SK-N-SH treated with all-trans-retinoic acid at 6 μM for 48 hours (cell line): ENCODE data around the gene CLIC5.

ENCODE experiments used
- ATAC-seq: fragments of 200-7000 bp; cut with Tn5 transposase; 3 replicates; pipeline ENCODE4 v1.9.1; 2020; ENCODE audit warnings: mild to moderate bottlenecking, moderate library complexity
- ARNTL ChIP-seq: fragments of 450-650 bp; formaldehyde crosslinking; IDR thresholded peaks from 2 replicates; pipeline ENCODE4 v1.5.0; 2020; ENCODE audit warnings: low read depth, mild to moderate bottlenecking, moderate library complexity, borderline replicate concordance
- BACH2 ChIP-seq: fragments of 250-450 bp; sonication (Bioruptor Pico); IDR thresholded peaks from 2 replicates; pipeline ENCODE4 v1.9.0; 2021; ENCODE audit warnings: mild to moderate bottlenecking, borderline replicate concordance
- CREB5 ChIP-seq: fragments of 250-450 bp; sonication (Bioruptor Pico); IDR thresholded peaks from 2 replicates; pipeline ENCODE4 v1.5.1; 2020; ENCODE audit warnings: low read depth, mild to moderate bottlenecking, moderate library complexity
- CSDC2 ChIP-seq: fragments of 250-450 bp; sonication (Bioruptor Pico); IDR thresholded peaks from 2 replicates; pipeline ENCODE4 v1.5.0; 2020; ENCODE audit warnings: mild to moderate bottlenecking, moderate library complexity
- CSRNP3 ChIP-seq: fragments of 250-450 bp; sonication (Bioruptor Pico); IDR thresholded peaks from 2 replicates; pipeline ENCODE4 v1.5.1; 2021; ENCODE audit warnings: mild to moderate bottlenecking, moderate library complexity
- ESRRG ChIP-seq: fragments of 250-450 bp; sonication (Bioruptor Pico); IDR thresholded peaks from 2 replicates; pipeline ENCODE4 v1.6.1; 2021; ENCODE audit warnings: mild to moderate bottlenecking
- GLIS3 ChIP-seq: fragments of 250-450 bp; sonication (Bioruptor Pico); IDR thresholded peaks from 2 replicates; pipeline ENCODE4 v1.5.0; 2020; ENCODE audit warnings: mild to moderate bottlenecking, moderate library complexity
- ISL1 ChIP-seq: fragments of 250-450 bp; sonication (Bioruptor Pico); IDR thresholded peaks from 2 replicates; pipeline ENCODE4 v2.1.2; 2022; ENCODE audit warnings: mild to moderate bottlenecking, moderate library complexity
- OSR1 ChIP-seq: fragments of 250-450 bp; sonication (Bioruptor Pico); IDR thresholded peaks from 2 replicates; pipeline ENCODE4 v1.8.0; 2022; ENCODE audit warnings: moderate library complexity, mild to moderate bottlenecking, inconsistent platforms
- PATZ1 ChIP-seq: fragments of 250-450 bp; sonication (Bioruptor Pico); IDR thresholded peaks from 2 replicates; pipeline ENCODE4 v1.8.0; 2020; ENCODE audit warnings: mild to moderate bottlenecking, moderate library complexity, borderline replicate concordance
- POU6F1 ChIP-seq: fragments of 250-450 bp; sonication (Bioruptor Pico); IDR thresholded peaks from 2 replicates; pipeline ENCODE4 v1.8.0; 2021; ENCODE audit warnings: low read depth, mild to moderate bottlenecking, moderate library complexity, borderline replicate concordance
- PPARA ChIP-seq: fragments of 250-450 bp; sonication (Bioruptor Pico); IDR thresholded peaks from 2 replicates; pipeline ENCODE4 v1.5.0; 2020; ENCODE audit warnings: mild to moderate bottlenecking, borderline replicate concordance
- RARB ChIP-seq: fragments of 250-450 bp; sonication (Bioruptor Pico); IDR thresholded peaks from 2 replicates; pipeline ENCODE4 v1.8.0; 2021; ENCODE audit warnings: mild to moderate bottlenecking, moderate library complexity
- SNAI2 ChIP-seq: fragments of 250-450 bp; sonication (Bioruptor Pico); IDR thresholded peaks from 2 replicates; pipeline ENCODE4 v1.5.0; 2020; ENCODE audit warnings: mild to moderate bottlenecking, moderate library complexity
- TCF4 ChIP-seq: fragments of 250-450 bp; sonication (Bioruptor Pico); IDR thresholded peaks from 2 replicates; pipeline ENCODE4 v1.8.0; 2021; ENCODE audit warnings: mild to moderate bottlenecking, moderate library complexity, borderline replicate concordance
- TOX ChIP-seq: fragments of 250-450 bp; sonication (Bioruptor Pico); IDR thresholded peaks from 2 replicates; pipeline ENCODE4 v1.8.0; 2021; ENCODE audit warnings: mild to moderate bottlenecking, moderate library complexity, borderline replicate concordance
- TSHZ2 ChIP-seq: fragments of 250-450 bp; sonication (Bioruptor Pico); IDR thresholded peaks from 2 replicates; pipeline ENCODE4 v1.5.0; 2020; ENCODE audit warnings: mild to moderate bottlenecking, moderate library complexity
- ZC3H10 ChIP-seq: fragments of 250-450 bp; sonication (Bioruptor Pico); IDR thresholded peaks from 2 replicates; pipeline ENCODE4 v1.5.1; 2021; ENCODE audit warnings: mild to moderate bottlenecking, moderate library complexity
- ZFP3 ChIP-seq: fragments of 250-450 bp; sonication (Bioruptor Pico); IDR thresholded peaks from 2 replicates; pipeline ENCODE4 v1.5.0; 2020; ENCODE audit warnings: mild to moderate bottlenecking, moderate library complexity
- ZFP30 ChIP-seq: fragments of 450-650 bp; formaldehyde crosslinking; IDR thresholded peaks from 2 replicates; pipeline ENCODE4 v1.5.0; 2022; ENCODE audit warnings: mild to moderate bottlenecking, moderate library complexity
- ZNF565 ChIP-seq: fragments of 450-650 bp; formaldehyde crosslinking; conservative IDR thresholded peaks from 2 replicates; pipeline ENCODE4 v1.5.0; 2020; ENCODE audit warnings: low read depth, mild to moderate bottlenecking, moderate library complexity
- ZNF70 ChIP-seq: fragments of 450-650 bp; formaldehyde crosslinking; IDR thresholded peaks from 2 replicates; pipeline ENCODE4 v1.5.0; 2020; ENCODE audit warnings: mild to moderate bottlenecking, moderate library complexity
- ZNF8 ChIP-seq: fragments of 450-650 bp; formaldehyde crosslinking; IDR thresholded peaks from 2 replicates; pipeline ENCODE4 v1.5.0; 2020; ENCODE audit warnings: mild to moderate bottlenecking, moderate library complexity

The CLIC5 gene

GRCh38 chr6:45864651-45865050 is 151.0 kb downstream of the CLIC5 start:
- no peak for ATAC-seq
- TF ChIP-seq TOX (CRISPR knock-in tag): no peak
- no peak for TF ChIP-seq GLIS3 (CRISPR knock-in tag)
- no peak for TF ChIP-seq RARB (CRISPR knock-in tag)
- no peak for TF ChIP-seq CSRNP3
- TF ChIP-seq OSR1 (CRISPR knock-in tag): no peak
- no peak for TF ChIP-seq ISL1 (CRISPR knock-in tag)
- TF ChIP-seq POU6F1 (CRISPR knock-in tag): no peak
- no peak for TF ChIP-seq SNAI2
- no peak for TF ChIP-seq TSHZ2 (CRISPR knock-in tag)
- no peak for TF ChIP-seq CREB5 (CRISPR knock-in tag)
- no peak for TF ChIP-seq TCF4
- TF ChIP-seq ZFP30: no peak
- TF ChIP-seq ZFP3 (CRISPR knock-in tag): no peak
- no peak for TF ChIP-seq ZNF70 (CRISPR knock-in tag)
- TF ChIP-seq, all 23 proteins: peak for 0

GRCh38 chr6:45858691-45859090 is 157.0 kb downstream of the CLIC5 start:
- ATAC-seq: no peak
- TF ChIP-seq TOX (CRISPR knock-in tag): no peak
- TF ChIP-seq ZNF8 (CRISPR knock-in tag): no peak
- no peak for TF ChIP-seq OSR1 (CRISPR knock-in tag)
- TF ChIP-seq ZFP3 (CRISPR knock-in tag): no peak
- no peak for TF ChIP-seq PPARA (CRISPR knock-in tag)
- TF ChIP-seq ZNF70 (CRISPR knock-in tag): no peak
- TF ChIP-seq ISL1 (CRISPR knock-in tag): no peak
- no peak for TF ChIP-seq ESRRG

- TF ChIP-seq CREB5 (CRISPR knock-in tag) (no peak), ZNF8 (CRISPR knock-in tag) (no peak), ZNF70 (CRISPR knock-in tag) (no peak), ZC3H10 (CRISPR knock-in tag) (no peak), TOX (CRISPR knock-in tag) (no peak), ZFP3 (CRISPR knock-in tag) (no peak), POU6F1 (CRISPR knock-in tag) (no peak), PPARA (CRISPR knock-in tag) (no peak), ZFP30 (no peak), ZNF565 (no peak), SNAI2 (no peak), ARNTL (CRISPR knock-in tag) (no peak), PATZ1 (no peak), RARB (CRISPR knock-in tag) (no peak), CSDC2 (CRISPR knock-in tag) (no peak), BACH2 (CRISPR knock-in tag) (no peak), ISL1 (CRISPR knock-in tag) (no peak), GLIS3 (CRISPR knock-in tag) (no peak), CSRNP3 (no peak), OSR1 (CRISPR knock-in tag) (no peak)
- ATAC-seq: no peak
These were observed 157.8 kb downstream of the CLIC5 start for GRCh38 chr6:45857827-45858226.
